Measurements from ENCODE around the gene HMCN1.
A peak's percentile ranks its signal among the peaks of the same experiment; 100 is the strongest.

Gene HMCN1

DNA sequence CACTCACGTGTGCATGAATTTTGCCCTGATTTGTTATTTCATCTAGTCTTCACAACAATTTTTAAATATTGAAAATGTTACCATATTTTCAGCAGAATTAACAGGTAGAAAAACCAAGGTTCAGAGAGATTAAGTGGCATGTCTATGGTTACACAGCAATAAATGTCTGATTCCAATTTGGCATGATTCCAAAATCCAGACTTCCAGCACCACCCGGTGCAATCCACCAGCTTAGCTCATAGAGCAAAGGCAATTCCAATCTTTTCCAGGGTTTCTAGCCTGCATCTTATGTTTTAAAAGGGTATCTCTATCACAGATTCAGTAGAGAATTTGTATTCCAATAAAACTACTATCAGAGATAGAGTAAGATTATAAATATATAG is 479.0 kb downstream of the HMCN1 start:
- no peak for DNase-seq

DNA sequence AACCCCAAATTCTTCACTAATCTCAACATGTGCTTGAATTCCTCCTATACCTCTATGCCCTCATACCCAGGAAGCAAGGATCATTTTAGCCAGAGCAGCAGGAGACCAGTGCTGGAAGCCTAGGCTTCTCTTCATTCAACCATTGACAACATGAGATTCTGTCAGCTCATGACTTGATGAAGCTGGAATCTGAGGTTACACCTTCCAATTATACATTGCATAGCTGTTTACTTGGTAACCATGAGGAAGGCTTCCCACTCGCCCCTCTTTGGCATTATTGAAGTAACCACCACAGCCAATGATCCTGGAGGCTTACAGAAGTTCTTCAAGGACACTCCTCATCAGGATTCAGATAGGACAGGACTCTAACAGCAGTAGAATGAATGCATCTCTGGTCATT is 480.6 kb downstream of the HMCN1 start:
- no peak for DNase-seq

DNA sequence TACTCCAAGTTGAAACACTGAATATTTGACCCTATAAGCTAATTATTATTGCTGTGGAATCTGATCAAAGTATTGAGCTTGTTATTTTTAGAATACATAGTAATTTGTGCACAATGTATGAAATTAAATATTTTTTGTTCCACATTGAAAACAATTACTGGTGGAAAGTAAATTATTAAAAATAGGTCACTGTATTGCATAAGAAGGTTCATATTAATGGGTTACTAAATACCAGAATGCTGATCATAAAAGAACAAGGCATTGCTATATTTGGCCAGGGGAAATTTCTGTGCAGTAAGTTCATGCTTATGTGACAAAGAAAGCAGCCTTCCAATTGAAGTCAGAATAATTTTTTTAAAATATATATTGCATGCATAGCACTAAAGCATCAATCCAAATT is 481.4 kb downstream of the HMCN1 start:
- DNase-seq, result no peak

DNA sequence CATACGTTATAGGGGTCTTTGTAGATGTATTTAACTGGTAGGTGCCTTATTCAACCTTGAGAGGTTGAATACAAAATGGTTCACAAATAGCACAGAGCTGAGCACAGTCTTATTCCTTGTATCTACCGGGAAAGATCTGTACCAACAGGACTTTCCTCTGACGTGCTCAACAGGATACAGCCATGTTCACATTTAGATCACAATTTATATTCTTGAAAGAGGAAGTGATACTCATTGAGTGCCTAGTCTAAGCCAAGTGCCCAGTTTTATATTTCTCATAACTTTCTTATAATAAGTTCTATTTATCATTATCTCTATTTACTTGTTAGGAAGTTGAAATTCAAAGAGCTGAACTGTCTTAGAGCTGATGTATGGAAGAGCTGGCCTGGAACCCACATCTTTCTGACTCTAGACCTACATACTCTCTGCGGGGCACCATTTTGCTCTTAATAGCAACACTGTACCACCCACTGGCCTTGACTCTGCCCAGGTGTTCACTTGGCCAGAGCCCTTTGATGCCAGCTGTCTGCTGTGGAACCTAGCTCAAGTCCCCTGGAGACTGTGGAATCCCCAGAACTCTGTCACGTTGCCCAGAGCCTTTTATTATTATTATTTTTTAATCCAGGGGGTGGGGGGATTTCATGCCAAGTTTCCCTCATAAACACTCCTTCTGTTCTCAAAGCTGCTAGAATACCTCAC is 484.6 kb downstream of the HMCN1 start:
- DNase-seq, result peak; percentile 21

DNA sequence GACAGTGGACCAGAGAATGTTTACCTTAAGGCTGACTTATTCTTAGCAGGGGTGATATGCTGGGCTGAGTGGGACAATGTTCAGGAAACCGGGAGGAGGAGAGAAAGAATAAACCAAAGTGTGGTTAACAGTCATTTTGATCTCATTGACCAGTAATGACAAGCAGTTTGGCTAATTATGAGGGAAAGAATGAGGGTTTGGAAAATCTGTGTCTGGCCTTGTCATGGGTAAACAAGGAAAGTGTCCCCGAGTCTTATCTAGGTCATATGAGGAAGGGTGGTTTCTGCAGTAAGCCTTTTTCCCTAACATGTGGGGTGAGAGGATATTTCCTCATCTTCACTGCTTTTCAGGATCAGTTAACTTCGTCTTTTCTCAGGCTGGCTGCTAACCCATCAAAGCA is 485.9 kb downstream of the HMCN1 start:
- peak; percentile 8 for DNase-seq

DNA sequence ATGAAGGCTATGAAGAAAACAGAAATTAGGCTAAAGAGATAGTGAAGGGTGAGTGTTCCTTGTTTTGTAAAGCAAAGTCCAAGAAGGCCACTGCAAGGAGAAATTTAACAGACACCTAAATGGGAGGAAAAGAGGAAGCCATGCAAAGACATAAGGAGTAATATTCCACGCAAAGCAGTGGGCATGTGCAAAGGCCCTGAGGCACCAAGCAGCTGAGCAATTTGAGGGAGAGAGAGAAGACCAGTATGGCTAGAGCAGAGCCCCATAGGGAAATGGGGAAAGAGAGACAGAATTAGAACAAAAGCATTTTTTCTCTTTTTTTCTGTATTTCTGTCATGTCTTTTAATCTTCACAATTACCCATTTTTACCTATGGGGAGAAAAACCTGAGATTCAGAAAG is 486.7 kb downstream of the HMCN1 start:
- no peak for DNase-seq

DNA sequence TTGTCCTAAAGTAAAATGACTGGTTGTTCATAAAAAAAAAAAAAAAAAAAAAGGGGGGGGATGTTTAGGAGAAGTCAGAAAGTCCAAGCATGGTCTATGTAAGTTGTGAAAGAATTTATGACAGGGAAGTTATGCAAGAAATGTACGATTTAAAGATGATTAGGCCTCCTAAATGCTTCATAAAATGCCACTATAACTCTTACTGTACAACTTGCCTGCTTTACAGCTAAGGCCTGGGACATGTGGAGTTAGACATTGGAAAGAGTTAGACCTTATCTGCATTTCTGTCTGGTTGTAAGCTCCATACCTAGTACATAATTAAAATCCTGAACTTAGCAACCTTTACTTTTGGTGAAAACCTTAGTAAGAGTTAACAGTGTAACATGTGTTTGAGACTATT is 490.9 kb downstream of the HMCN1 start:
- DNase-seq, result peak; percentile 7

DNA sequence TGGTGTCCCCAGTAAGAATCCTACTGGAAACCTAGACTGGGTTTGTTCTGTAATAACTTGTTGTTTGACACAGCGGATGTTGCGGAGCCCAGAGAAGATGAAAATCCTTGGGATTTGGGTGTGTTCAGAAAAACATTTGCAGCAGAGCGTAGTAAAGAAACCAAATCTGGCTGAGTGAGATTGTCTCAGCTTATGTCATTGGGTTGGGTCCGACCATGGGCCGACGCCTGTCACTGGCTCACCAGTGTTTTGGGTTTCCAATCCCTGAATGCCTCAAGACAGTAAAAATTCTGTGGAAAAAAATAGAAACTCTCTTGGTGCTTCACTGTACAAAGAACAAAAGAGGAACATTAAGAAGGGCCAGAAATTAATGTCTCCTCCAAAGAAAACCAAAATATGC is 494.6 kb downstream of the HMCN1 start:
- no peak for DNase-seq

DNA sequence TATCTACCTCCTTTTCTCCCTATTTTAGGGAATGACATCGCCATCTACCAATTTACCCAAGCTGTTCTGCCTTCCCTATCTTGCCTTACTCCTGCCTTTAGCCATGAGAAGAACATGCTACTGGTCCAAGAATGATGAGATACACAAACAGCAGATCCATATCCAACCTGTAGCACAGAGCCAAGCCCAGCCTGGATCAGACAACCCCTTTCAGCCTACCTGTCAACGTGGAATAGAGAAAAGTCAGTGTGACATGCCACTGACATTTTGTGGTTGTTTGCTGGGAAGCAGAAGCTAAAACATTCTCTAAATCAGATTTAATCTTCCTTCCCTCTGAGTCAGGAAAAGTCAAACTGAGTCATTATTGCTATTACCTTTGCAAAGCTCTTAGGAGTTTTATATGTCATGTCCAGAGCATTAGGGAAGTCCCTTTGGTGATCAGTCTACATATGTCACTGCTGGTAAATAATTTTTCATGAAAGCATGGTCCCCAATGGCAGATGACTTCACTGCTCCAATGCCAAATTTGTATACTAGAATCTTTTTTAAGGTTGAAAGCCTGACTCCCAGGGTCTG is 497.8 kb downstream of the HMCN1 start:
- no peak for DNase-seq

DNA sequence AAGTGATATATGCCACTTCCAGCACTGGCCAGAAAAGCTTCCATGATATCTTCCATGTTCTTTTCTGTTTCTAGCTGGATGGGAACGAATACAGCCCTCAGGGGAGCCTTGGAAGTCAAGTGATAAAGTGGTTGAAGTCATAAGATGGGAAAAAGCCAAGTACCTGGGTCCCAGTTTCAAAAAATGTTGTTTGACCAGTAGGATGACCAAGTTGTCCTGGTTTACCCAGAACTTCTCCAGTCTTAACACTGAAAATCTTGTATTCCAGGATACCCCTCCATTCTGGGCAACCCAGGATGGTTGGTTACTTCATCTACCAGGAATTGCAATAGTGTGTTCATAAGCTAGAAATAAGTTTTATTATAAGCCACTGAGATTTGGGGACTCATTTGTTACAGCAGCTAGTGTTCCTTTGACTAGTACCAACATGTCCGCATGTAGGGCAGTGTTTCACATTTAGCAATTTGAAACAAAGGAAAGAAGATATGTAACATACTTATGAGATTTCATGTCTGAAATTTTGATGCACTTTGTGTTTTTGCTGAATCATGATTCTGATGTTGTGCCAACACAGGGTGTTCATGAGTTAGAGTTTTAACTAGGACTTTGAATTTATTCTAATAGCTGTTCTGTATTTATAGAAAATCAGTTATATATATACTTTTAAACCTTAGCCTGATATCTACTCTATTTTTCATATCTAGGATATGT is 500.9 kb downstream of the HMCN1 start:
- no peak for DNase-seq

DNA sequence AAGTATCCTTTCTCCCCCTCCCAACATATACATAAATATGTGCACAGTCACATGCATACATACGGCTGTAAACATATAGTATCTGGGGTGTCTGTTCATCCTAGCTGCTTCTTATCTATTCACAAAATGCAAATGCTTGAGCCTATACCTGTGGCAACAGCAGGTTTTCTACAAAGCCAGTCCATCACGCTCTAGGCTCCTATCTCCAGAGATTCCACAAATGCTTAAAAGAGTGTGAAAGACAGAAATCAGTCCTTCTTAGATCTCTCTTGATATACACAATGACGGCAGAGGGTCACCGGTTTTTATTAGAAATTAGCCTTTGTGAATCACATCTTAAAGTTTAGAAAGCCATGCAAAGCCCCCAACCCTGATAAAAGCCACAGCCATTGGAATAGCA is 501.5 kb downstream of the HMCN1 start:
- DNase-seq, result no peak

DNA sequence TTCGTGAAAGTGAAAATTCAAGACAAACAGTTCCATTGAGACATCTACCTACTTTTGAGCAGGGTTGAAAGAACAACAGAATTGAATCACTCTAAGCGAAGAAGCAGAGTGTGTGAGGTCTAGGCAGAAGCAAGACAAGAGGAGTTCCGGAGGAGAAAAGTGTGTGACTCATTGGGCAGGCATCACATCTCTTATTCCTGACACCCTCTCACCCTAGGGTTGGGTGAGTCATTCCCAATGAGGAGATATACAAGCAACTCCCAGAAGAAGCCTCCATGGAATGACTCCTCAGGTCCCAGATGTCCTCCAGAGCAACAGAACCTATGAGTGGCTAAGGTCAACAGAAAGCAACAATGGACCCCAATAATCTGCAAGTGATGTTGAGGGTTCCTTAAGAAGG is 502.7 kb downstream of the HMCN1 start:
- DNase-seq, result no peak

DNA sequence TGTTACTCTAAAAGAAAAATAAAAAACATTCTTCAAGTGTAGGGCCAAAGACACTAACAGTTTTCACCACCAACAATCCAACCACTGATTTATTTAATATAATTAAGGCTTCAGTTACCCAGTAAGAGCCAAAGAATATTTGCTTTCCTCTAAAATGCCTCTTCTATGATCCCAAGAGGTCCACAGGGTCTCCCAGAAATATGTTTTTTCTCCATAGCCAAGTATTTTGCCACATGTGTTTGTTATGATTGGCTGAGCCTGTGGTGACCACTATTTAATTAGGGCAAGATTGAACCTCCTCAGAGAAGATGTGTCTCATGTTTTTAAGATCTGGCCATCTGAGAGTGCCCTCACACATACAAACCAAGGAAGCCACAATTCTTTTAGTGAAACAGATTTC is 505.0 kb downstream of the HMCN1 start:
- no peak for DNase-seq

DNA sequence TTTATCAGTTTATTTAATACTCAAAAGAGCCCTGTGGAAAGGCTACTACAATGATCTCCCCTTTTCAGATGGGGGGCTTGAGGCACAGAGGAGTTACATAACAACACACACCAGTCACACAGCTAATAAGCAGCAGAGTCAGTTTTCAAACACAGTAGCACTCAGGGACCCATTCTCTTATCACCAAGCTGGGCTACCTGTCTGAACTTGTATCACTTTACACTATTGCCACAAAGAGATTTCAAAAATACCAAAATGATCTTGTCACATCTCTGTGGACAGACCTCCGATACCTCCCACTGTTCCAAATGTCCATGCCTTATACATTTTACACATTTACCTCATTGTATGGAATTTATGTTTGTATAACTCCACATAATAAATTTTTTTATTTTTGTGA is 506.2 kb downstream of the HMCN1 start:
- no peak for DNase-seq
